DOHH2 (cell line): ENCODE data around the gene CMIP.

Experiments
- H3F3A ChIP-seq: fragments of 200-600 bp; sonication (generic), shearing (Covaris generic); 2 replicates; pipeline ENCODE4 v1.6.0; 2016; ENCODE audit warnings: antibody characterized with exemption, mild to moderate bottlenecking; ENCODE audit not compliant: control insufficient read depth, insufficient read depth
- H3K27ac ChIP-seq: fragments of 200-600 bp; sonication (generic); 2 replicates; pipeline ENCODE4 v1.5.1; 2014; ENCODE audit warnings: low read depth, mild to moderate bottlenecking, low read length, moderate library complexity
- H3K27me3 ChIP-seq: fragments of 200-600 bp; sonication (generic); 2 replicates; pipeline ENCODE4 v1.6.1; 2014; ENCODE audit warnings: mild to moderate bottlenecking, low read length, mixed read lengths; ENCODE audit not compliant: control insufficient read depth
- H3K36me3 ChIP-seq: fragments of 200-600 bp; sonication (generic); 2 replicates; pipeline ENCODE4 v1.6.1; 2014; ENCODE audit warnings: mild to moderate bottlenecking, low read length, moderate library complexity, mixed read lengths; ENCODE audit not compliant: control insufficient read depth
- H3K4me1 ChIP-seq: fragments of 200-600 bp; sonication (generic); 2 replicates; pipeline ENCODE4 v1.6.1; 2014; ENCODE audit warnings: mild to moderate bottlenecking, low read length, mixed read lengths; ENCODE audit not compliant: control insufficient read depth
- H3K4me2 ChIP-seq: fragments of 200-600 bp; sonication (generic); 2 replicates; pipeline ENCODE4 v1.6.0; 2014; ENCODE audit warnings: mild to moderate bottlenecking, low read length, moderate library complexity
- H3K4me3 ChIP-seq: fragments of 200-600 bp; sonication (generic); 2 replicates; pipeline ENCODE4 v1.5.1; 2014; ENCODE audit warnings: mild to moderate bottlenecking, low read length, mixed read lengths
- H3K79me2 ChIP-seq: fragments of 200-600 bp; sonication (generic); 2 replicates; pipeline ENCODE4 v1.6.1; 2014; ENCODE audit warnings: mild to moderate bottlenecking, low read length, mixed read lengths; ENCODE audit not compliant: control insufficient read depth
- H3K9me2 ChIP-seq: fragments of 200-600 bp; sonication (generic); replicated peaks from 2 replicates; pipeline ENCODE4 v1.6.1; 2014; ENCODE audit warnings: mild to moderate bottlenecking, low read length, mixed read lengths; ENCODE audit not compliant: control insufficient read depth
- H3K9me3 ChIP-seq: fragments of 200-600 bp; sonication (generic); 2 replicates; pipeline ENCODE4 v1.6.1; 2014; ENCODE audit warnings: antibody characterized with exemption, low read length, mixed read lengths; ENCODE audit not compliant: control insufficient read depth, insufficient read depth
- H4K20me1 ChIP-seq: fragments of 200-600 bp; sonication (generic); 2 replicates; pipeline ENCODE4 v1.6.0; 2014; ENCODE audit warnings: low read depth, mild to moderate bottlenecking, antibody characterized with exemption, low read length, moderate library complexity; ENCODE audit not compliant: control insufficient read depth, insufficient read depth
- EZH2phosphoT487 ChIP-seq: fragments of 200-600 bp; sonication (generic); IDR thresholded peaks from 2 replicates; pipeline ENCODE4 v1.6.1; 2017; ENCODE audit warnings: borderline replicate concordance, mild to moderate bottlenecking, antibody characterized with exemption, low read length, moderate library complexity, mixed read lengths
- TF ChIP-seq, protein P1 (sequence below): fragments of 200-600 bp; sonication (generic); IDR thresholded peaks from one replicate; pipeline ENCODE4 v1.5.1; 2014; ENCODE audit warnings: antibody characterized with exemption, mild to moderate bottlenecking, low read depth, low read length; ENCODE audit not compliant: poor library complexity, severe bottlenecking

CMIP gene

DNA sequence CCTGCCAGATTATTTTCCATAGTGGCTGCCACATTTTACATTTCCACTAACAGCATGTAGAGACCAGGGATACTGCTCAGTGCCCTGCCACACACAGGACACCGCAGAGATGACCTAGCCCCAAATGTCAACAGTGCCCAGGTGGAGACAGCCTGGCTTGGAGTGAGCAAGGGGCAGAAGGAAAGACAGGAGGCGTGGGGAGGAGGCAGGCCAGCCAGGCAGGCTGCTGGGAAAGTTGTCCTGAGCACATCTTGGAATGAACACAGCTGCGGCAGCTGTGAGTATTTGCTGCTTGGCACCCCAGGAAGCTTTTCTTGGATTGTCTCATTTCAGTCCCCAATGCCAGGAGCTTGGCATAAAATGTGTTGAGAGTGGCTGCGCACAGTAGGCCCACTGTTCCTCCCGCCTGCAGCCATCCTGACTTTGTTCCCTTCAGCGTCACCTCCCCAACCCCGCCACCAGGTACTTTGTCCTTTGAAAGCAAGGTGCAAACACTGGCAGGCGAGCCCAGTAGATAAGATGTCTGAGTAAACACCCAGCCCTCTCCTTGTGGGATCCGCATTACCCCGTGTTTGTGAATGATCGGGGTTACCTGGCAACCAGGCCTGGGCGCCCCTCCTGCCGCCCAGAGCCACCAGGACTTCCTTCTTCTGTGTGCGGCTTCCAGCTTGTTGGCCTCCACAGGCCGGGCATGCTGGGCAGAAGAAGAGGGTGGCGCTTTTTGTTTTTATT lies 114.0 kb downstream of the CMIP start:
- no peaks in the 10 kb centered on the region for H3K9me2 ChIP-seq
- H4K20me1 ChIP-seq: 0 out of 2 replicates have a peak, but pooled peaks cover 4% of the 10 kb centered on the region
- no peak overlapping the region for H3K4me3 ChIP-seq
- no peaks in the 10 kb centered on the region for H3K36me3 ChIP-seq
- H3K27me3 ChIP-seq: no peaks in the 10 kb centered on the region
- H3K27ac ChIP-seq: no peak overlapping the region
- TF ChIP-seq EZH2phosphoT487: no peak
- TF ChIP-seq, protein P1, sequence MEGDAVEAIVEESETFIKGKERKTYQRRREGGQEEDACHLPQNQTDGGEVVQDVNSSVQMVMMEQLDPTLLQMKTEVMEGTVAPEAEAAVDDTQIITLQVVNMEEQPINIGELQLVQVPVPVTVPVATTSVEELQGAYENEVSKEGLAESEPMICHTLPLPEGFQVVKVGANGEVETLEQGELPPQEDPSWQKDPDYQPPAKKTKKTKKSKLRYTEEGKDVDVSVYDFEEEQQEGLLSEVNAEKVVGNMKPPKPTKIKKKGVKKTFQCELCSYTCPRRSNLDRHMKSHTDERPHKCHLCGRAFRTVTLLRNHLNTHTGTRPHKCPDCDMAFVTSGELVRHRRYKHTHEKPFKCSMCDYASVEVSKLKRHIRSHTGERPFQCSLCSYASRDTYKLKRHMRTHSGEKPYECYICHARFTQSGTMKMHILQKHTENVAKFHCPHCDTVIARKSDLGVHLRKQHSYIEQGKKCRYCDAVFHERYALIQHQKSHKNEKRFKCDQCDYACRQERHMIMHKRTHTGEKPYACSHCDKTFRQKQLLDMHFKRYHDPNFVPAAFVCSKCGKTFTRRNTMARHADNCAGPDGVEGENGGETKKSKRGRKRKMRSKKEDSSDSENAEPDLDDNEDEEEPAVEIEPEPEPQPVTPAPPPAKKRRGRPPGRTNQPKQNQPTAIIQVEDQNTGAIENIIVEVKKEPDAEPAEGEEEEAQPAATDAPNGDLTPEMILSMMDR: no peak
- H3F3A ChIP-seq: no peaks in the 10 kb centered on the region
- no peaks in the 10 kb centered on the region for H3K9me3 ChIP-seq
- H3K4me2 ChIP-seq: no peak overlapping the region
- H3K4me1 ChIP-seq: no peaks in the 10 kb centered on the region
- no peaks in the 10 kb centered on the region; the same call in 1 of the 2 replicates for H3K79me2 ChIP-seq

DNA sequence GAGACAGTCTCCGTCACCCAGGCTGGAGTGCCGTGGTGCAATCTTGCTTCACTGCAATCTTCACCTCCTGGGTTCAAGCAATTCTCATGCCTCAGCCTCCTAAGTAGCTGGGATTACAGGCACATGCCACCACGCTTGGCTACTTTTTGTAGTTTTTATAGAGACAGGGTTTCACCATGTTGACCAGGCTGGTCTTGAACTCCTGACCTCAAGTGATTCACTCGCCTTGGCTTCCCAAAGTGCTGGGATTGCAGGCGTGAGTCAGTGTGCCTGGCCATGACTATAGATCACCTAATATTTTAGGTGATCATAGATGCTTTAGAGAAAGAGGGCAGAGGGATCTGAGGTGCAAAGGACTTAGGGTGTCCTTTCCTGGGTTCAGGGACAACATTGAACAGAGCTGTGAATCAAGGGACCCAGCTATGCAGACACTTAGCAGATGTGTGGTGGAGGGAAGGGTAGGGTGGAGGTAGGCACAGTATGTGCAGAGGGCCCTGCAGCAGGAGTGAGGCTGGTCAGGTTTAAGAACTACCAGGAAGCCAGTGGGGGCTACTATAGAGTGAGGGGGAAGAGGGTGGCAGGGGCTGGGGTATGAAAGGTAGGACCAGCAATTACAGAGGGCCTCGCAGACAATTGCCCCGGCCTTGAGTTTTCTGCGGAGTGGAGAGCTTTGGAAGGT lies 116.5 kb downstream of the CMIP start:
- TF ChIP-seq, protein P1: no peak
- TF ChIP-seq EZH2phosphoT487: no peak
- Histone ChIP-seq H3K9me3 (no peaks in the 10 kb centered on the region), H3K4me1 (no peaks in the 10 kb centered on the region), H3K79me2 (no peaks in the 10 kb centered on the region; the same call in 1 of the 2 replicates), H3K27me3 (no peaks in the 10 kb centered on the region), H3K36me3 (no peaks in the 10 kb centered on the region), H3K4me2 (no peak overlapping the region), H3F3A (no peaks in the 10 kb centered on the region), H3K9me2 (no peaks in the 10 kb centered on the region), H3K27ac (no peak overlapping the region), H4K20me1 (0 out of 2 replicates have a peak, but pooled peaks cover 8% of the 10 kb centered on the region), H3K4me3 (no peak overlapping the region)

DNA sequence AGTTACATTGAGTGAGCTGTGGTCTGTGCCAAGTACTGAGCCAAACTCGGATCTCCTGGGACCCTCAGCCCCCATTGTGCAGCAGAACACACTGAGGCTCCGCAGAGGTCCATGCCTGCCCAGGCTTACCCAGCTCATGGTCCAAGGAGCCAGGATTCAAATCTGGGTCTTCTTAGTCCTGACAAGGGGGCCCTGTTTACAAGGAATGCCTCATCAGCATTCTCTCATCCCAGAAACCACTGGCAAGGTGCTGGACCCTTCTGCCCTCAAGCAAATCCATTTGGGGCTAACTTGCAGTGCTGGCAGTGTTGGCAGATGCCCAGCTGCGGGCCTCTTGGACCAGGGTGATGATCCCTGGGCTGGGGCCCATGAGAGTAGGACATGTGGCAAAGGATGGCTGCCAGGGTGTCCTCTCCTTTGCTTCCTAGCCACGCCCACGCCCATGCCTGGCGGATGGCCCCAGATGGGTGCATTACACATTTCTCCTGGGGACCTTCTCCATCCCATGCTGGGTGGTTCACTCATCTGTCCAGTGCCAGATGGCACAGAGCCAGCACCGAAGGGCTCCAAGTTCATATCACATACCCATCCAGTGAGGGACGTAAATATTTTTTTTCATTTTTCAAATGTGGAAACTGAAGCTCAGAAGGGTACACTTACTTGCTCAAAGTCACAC lies 117.7 kb downstream of the CMIP start:
- Histone ChIP-seq H3F3A (no peaks in the 10 kb centered on the region), H3K9me2 (no peaks in the 10 kb centered on the region), H3K4me1 (no peaks in the 10 kb centered on the region), H3K4me2 (no peak overlapping the region), H3K36me3 (no peaks in the 10 kb centered on the region), H4K20me1 (0 out of 2 replicates have a peak, but pooled peaks cover 8% of the 10 kb centered on the region), H3K79me2 (no peaks in the 10 kb centered on the region; the same call in 1 of the 2 replicates), H3K9me3 (no peaks in the 10 kb centered on the region), H3K27ac (no peak overlapping the region), H3K27me3 (no peaks in the 10 kb centered on the region), H3K4me3 (no peak overlapping the region)
- TF ChIP-seq, protein P1: no peak
- TF ChIP-seq EZH2phosphoT487: no peak
